ENCODE data around the gene JUN. TPM values are rescaled to one million over a fixed set of nuclear protein-coding genes. Genes with fewer than 3 reads are reported as not detected.

The JUN gene
- total and polyA plus RNA-seq, 2 donors (not counting 3 experiments of a cell fraction or from before 2014, with no cell fraction given), result 88.3 to 89.3 TPM

DNA sequence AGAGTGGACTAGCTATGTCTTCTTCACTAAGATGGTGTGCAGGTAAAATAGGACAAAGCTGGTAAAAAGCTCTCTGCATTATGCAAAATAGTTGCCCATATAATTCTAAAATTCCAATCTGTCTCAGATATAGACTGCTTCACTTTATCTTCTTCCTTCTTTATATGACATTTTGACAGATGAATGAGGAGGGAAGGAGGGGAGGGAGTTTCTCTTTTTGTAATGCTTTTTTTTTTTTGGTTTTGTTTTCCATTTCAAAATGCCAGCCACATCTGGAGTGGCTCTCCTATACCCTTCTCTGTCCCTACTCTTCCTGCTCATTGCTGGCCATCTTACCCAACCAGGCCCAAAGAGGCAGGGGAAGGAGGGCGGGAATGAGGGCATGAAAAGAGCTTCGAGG is 24.2 kb upstream of the JUN start:
- Histone ChIP-seq H3K27me3 (ENCODE audit: control insufficient read depth in 2 of 2, insufficient read depth in 2 of 2, low read length in 2 of 2) (no peaks in the 10 kb centered on the region), H3K9ac (replicated peaks; ENCODE audit: extremely low read depth, insufficient read depth, low read length) (no peak overlapping the region), H3K36me3 (ENCODE audit: control insufficient read depth in 2 of 2, extremely low read depth in 1 of 2, insufficient read depth in 2 of 2, low read length in 2 of 2) (no peaks in the 10 kb centered on the region), H3K9me3 (replicated peaks; ENCODE audit: control insufficient read depth, insufficient read depth, low read length) (no peaks in the 10 kb centered on the region), H3K27ac (ENCODE audit: insufficient read depth, low read depth, low read length) (no peak overlapping the region), H3K79me2 (ENCODE audit: control insufficient read depth, insufficient read depth, low read length) (no peaks in the 10 kb centered on the region), H4K20me1 (replicated peaks; ENCODE audit: control insufficient read depth, extremely low read depth, insufficient read depth, low read length) (no peaks in the 10 kb centered on the region), H3K4me3 (replicated peaks in 1 of 3; ENCODE audit: insufficient read depth in 1 of 3, low read depth in 1 of 3, low read length in 3 of 3) (no peak overlapping the region), H3K4me1 (ENCODE audit: control insufficient read depth, extremely low read depth, insufficient read depth, low read length) (peaks cover 10% of the 10 kb centered on the region), H2AFZ (ENCODE audit: low read depth, low read length) (no peak overlapping the region), H3K4me2 (ENCODE audit: insufficient read depth, low read length) (no peak overlapping the region), H3K9me1 (replicated peaks; ENCODE audit: control insufficient read depth, extremely low read depth, insufficient read depth, low read length) (no peaks in the 10 kb centered on the region)
- DNase-seq (ENCODE audit: low read depth, low spot score) (no peak), FAIRE-seq (no peak)
- dilution Hi-C loops (cut with MboI; ENCODE audit: extremely low pct_ligation_motif_present, low sequenced_read_pairs) (no loop called here), intact Hi-C loops (cut with micrococcal nuclease) (no loop called here)
- ChIA-PET POLR2A (no interaction called here), CTCF (no interaction called here)
- TF ChIP-seq FOS (IDR thresholded peaks at IDR 0.05; ENCODE audit: borderline replicate concordance, insufficient read depth, low read length), result no peak
- TF ChIP-seq, protein P1, sequence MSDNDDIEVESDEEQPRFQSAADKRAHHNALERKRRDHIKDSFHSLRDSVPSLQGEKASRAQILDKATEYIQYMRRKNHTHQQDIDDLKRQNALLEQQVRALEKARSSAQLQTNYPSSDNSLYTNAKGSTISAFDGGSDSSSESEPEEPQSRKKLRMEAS (IDR thresholded peaks at IDR 0.05; ENCODE audit: insufficient read depth, insufficient read length), result no peak
- TF ChIP-seq, protein P2, sequence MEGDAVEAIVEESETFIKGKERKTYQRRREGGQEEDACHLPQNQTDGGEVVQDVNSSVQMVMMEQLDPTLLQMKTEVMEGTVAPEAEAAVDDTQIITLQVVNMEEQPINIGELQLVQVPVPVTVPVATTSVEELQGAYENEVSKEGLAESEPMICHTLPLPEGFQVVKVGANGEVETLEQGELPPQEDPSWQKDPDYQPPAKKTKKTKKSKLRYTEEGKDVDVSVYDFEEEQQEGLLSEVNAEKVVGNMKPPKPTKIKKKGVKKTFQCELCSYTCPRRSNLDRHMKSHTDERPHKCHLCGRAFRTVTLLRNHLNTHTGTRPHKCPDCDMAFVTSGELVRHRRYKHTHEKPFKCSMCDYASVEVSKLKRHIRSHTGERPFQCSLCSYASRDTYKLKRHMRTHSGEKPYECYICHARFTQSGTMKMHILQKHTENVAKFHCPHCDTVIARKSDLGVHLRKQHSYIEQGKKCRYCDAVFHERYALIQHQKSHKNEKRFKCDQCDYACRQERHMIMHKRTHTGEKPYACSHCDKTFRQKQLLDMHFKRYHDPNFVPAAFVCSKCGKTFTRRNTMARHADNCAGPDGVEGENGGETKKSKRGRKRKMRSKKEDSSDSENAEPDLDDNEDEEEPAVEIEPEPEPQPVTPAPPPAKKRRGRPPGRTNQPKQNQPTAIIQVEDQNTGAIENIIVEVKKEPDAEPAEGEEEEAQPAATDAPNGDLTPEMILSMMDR (IDR thresholded peaks at IDR 0.05; ENCODE audit: extremely low read depth in 1 of 2, insufficient read depth in 1 of 2, low read depth in 1 of 2, low read length in 2 of 2), result no peak
- TF ChIP-seq JUN (IDR thresholded peaks at IDR 0.05; ENCODE audit: borderline replicate concordance, insufficient read depth, insufficient read length, low read depth), result no peak
- BruUV-seq (replicated peaks), result no TSS peak

All from endothelial cell of umbilical vein (primary cell).